Lower lobe of right lung (tissue), 2 donors: Measurements from ENCODE around the gene CTNNBL1. TPM values are rescaled to one million over a fixed set of nuclear protein-coding genes. Genes with fewer than 3 reads are reported as not detected.

Experiments
- ATAC-seq, 2 donors: fragments of 200-7000 bp; cut with Tn5 transposase; one replicate each; pipeline ENCODE4 v1.9.1; 2020 to 2022; ENCODE audit warnings: mild to moderate bottlenecking in 2 of 2, moderate library complexity in 2 of 2
- DNase-seq: peaks from one replicate; pipeline ENCODE4 v3.0.0-alpha.2; 2020
- H3K27ac ChIP-seq: fragments of 200-600 bp; one replicate; pipeline ENCODE4 v1.8.0; 2022
- H3K27me3 ChIP-seq: fragments of 200-600 bp; one replicate; pipeline ENCODE4 v1.8.0; 2022; ENCODE audit warnings: low read depth
- H3K36me3 ChIP-seq: fragments of 200-600 bp; one replicate; pipeline ENCODE4 v1.8.0; 2022; ENCODE audit warnings: mild to moderate bottlenecking
- H3K4me1 ChIP-seq: fragments of 200-600 bp; one replicate; pipeline ENCODE4 v1.8.0; 2022
- H3K4me3 ChIP-seq: fragments of 200-600 bp; one replicate; pipeline ENCODE4 v1.8.0; 2022; ENCODE audit warnings: mild to moderate bottlenecking
- H3K9me3 ChIP-seq: fragments of 200-600 bp; one replicate; pipeline ENCODE4 v1.8.0; 2022
- CTCF ChIP-seq: fragments of 200-600 bp; IDR thresholded peaks from one replicate; pipeline ENCODE4 v1.8.0; 2022; ENCODE audit warnings: antibody characterized with exemption, mild to moderate bottlenecking
- intact Hi-C: fragments of 100-400 bp; cut with DNase I; formaldehyde crosslinking; loops from one replicate; pipeline ENCODE4 v1.11.0; 2022
- total RNA-seq: library from RNA; stranded (reverse); fragmentation: NEBNext Ultra II Directional; extraction: Animal tissue kit (Norgen Biotek cat#: 25700); gene quantifications from one replicate; pipeline ENCODE4 v1.2.1, GENCODE V29; 2021
- donor health status: DM: no; HTN: yes; CAD: no; lungs with severe emphysema.

The CTNNBL1 gene
- total RNA-seq, 1 donor from 2014 or later, result 52.3 TPM

DNA sequence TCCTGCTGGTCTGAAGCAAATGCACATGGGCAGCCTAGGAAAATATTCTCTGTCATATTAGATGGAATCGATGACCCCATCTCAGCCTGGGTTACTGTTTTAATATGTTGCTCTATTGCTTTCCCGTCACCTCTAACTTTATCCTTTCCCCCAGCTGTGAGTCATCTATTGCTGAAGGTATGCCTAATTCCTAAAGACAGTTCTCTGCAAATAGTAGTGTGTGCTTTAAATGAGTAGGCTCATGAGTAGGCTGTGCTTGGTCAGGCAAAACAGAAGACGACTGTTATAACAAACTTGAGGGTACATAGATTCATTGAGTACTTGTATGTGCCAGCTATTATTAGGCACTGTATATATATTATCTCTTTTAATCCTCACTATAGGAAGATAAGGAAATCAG is 47.2 kb downstream of the CTNNBL1 start:
- H3K27me3 ChIP-seq, result no peaks in the 10 kb centered on the region
- no peak overlapping the region for H3K4me3 ChIP-seq
- TF ChIP-seq CTCF, result no peak
- intact Hi-C loops, result no loop called here
- peaks cover 38% of the 10 kb centered on the region for H3K36me3 ChIP-seq
- DNase-seq (no peak), ATAC-seq (no peak)
- no peak overlapping the region for H3K27ac ChIP-seq
- no peaks in the 10 kb centered on the region for H3K4me1 ChIP-seq
- no peaks in the 10 kb centered on the region for H3K9me3 ChIP-seq

- intact Hi-C loops, result no loop called here
- H3K27me3 ChIP-seq, result no peaks in the 10 kb centered on the region
- no peak overlapping the region for H3K27ac ChIP-seq
- peaks cover 38% of the 10 kb centered on the region for H3K36me3 ChIP-seq
- TF ChIP-seq CTCF, result no peak
- H3K4me1 ChIP-seq, result no peaks in the 10 kb centered on the region
- ATAC-seq (no peak), DNase-seq (no peak)
- no peak overlapping the region for H3K4me3 ChIP-seq
- H3K9me3 ChIP-seq, result no peaks in the 10 kb centered on the region
Observed at GRCh38 chr20:37741570-37741969, 47.7 kb downstream of the CTNNBL1 start.

- Histone ChIP-seq H3K27ac (no peak overlapping the region), H3K4me1 (no peaks in the 10 kb centered on the region), H3K36me3 (peaks cover 38% of the 10 kb centered on the region), H3K9me3 (no peaks in the 10 kb centered on the region), H3K4me3 (no peak overlapping the region), H3K27me3 (no peaks in the 10 kb centered on the region)
- no peak for TF ChIP-seq CTCF
- no peak for DNase-seq
- ATAC-seq, result no peak
- intact Hi-C loops, result no loop called here
Observed at GRCh38 chr20:37742131-37742530, 48.3 kb downstream of the CTNNBL1 start.

DNA sequence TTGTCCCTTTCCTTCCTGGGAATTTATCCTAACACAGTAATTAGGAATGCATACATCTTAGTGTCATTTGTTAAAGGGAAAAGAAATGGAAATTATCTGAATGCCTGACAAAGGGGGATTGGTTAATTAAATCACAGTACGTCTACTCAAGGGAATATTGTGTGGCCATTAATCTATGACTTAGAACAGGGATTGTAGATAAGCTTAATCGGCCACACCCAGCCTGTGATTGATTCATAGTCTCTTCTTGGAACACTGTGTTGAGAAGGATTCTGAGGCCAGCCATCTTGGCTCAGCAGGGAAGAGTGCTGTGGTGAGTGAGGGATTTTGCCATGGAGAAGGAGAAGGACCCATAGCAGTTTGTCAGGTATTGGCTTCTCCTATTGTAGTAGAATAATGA is 50.5 kb downstream of the CTNNBL1 start:
- Histone ChIP-seq H3K27me3 (no peaks in the 10 kb centered on the region), H3K27ac (no peak overlapping the region), H3K4me3 (no peak overlapping the region), H3K9me3 (no peaks in the 10 kb centered on the region), H3K36me3 (peaks cover 38% of the 10 kb centered on the region), H3K4me1 (no peaks in the 10 kb centered on the region)
- no peak for ATAC-seq
- DNase-seq, result no peak
- TF ChIP-seq CTCF, result no peak
- intact Hi-C loops, result no loop called here

GRCh38 chr20:37745553-37745952 is 51.7 kb downstream of the CTNNBL1 start:
- no peak for TF ChIP-seq CTCF
- no peak for DNase-seq
- no peaks in the 10 kb centered on the region for H3K27me3 ChIP-seq
- ATAC-seq, result no peak
- intact Hi-C loops, result no loop called here
- peaks cover 45% of the 10 kb centered on the region for H3K36me3 ChIP-seq
- H3K4me1 ChIP-seq, result peaks cover 7% of the 10 kb centered on the region
- H3K9me3 ChIP-seq, result no peaks in the 10 kb centered on the region
- H3K4me3 ChIP-seq, result no peak overlapping the region
- H3K27ac ChIP-seq, result no peak overlapping the region

GRCh38 chr20:37748015-37748414 is 54.2 kb downstream of the CTNNBL1 start:
- Histone ChIP-seq H3K4me1 (peaks cover 7% of the 10 kb centered on the region), H3K27ac (no peak overlapping the region), H3K9me3 (no peaks in the 10 kb centered on the region), H3K4me3 (no peak overlapping the region), H3K27me3 (no peaks in the 10 kb centered on the region), H3K36me3 (peaks cover 50% of the 10 kb centered on the region)
- no peak for ATAC-seq
- intact Hi-C loops, result no loop called here
- TF ChIP-seq CTCF, result no peak
- DNase-seq, result no peak
